Embryonic facial prominence (tissue), 1 donor: ENCODE data around the gene PAGR1.

Experiments
- DNase-seq: peaks from one replicate; pipeline ENCODE4 v3.0.0-alpha.2; 2016; ENCODE audit errors: extremely low spot score

Gene PAGR1

DNA sequence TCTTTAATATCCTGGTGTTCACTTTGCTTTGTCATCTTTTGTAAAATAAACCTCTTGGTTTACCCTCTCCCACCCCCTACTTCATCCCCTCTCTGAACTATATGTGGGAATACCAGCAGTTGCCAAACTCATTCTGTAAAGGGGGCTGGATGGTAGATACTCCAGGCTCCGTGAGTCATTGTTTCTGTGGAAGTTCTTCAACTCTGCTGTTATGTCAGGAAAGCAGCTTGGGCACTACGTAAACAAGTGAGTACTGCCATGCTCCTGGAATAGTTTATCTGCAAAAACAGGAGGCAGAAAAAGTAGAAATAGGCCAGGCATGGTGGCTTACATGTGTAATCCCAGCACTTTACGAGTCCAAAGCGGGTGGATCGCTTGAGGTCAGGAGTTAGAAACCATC lies 21.9 kb downstream of the PAGR1 start:
- no peak for DNase-seq

DNA sequence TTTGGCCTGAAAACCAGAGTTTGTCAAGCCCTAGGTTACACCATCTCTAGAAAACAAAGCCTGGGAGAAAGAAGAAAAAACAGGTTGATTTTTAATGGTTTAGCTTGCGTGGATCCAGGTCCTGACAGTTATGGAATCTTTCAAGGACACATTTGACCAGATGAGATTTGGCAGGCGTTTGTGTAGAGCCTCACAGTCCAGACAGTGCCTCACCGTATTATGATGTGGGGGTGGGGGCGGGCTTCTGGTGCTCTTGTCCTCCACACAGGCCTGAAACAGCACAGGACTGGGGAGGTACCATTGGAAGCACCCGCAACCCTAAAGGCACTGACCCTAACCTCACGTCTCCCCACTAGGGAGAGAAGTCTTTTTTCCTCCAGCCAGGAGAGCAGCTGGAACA lies 23.9 kb downstream of the PAGR1 start:
- no peak for DNase-seq

DNA sequence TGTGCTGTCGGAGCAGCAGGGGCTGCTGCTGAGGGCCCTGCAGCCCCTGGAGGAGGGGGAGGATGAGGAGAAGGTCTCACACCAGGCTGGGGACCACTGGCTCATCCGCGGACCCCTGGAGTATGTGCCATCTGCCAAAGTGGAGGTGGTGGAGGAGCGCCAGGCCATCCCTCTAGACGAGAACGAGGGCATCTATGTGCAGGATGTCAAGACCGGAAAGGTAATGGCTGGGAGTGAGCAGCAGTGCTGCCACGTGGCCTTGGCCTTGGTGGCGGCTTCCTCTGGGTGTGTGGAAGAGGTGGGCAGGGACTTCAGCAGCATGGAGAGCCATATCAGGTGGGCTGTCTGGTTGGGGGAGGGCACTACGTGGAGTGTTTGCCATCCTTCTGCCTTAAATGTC lies 24.3 kb downstream of the PAGR1 start:
- no peak for DNase-seq

- no peak for DNase-seq
Measured at GRCh38 chr16:29841631-29842030, 25.7 kb downstream of the PAGR1 start.

DNA sequence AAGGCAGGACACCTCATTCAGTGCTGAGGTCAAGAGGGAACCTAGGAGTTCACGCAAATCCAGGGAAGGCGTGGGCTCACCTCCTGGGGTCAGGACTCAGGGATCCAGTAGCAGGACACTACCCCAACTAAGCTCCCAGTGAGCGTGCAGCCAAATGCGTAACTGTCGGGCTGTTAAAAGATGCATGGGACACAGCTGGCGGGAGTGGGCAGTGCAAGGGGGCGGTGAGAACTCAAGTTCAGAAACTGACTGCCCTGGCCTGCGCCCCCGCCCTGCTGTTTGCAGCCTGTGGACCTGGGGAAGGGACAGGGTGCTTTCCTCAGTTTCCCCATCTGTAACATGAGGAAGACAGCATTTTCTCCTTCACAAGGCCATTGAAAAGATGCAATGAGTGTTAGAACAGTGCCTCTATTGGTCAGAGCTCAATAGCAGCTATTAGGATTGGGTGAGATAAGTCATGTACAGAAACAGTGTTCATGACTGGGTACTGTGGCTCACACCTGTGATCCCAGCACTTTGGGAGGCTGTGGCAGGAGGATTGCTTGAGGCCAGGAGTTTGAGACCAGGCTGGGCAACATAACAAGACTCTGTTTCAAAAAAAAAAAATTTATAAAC lies 26.9 kb downstream of the PAGR1 start:
- DNase-seq, result no peak

DNA sequence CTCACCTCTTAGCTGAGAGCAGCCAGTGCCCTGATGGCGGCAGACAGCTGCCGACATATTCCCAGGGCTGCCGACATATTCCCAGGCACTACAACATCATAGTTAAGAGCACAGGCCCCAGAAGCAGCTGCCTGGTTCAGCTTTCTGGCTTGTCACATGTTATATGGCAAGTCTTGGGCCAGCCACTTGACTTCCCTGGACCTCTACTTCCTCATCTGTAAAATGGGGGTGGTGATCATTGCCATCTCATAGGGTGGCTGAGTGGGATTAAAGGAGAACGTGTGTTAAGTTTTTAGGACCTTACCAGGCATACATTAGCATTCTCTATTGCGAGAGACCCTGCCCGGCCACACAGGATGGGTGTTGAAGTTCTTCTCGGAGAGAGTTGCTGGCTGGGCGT lies 28.0 kb downstream of the PAGR1 start:
- no peak for DNase-seq

DNA sequence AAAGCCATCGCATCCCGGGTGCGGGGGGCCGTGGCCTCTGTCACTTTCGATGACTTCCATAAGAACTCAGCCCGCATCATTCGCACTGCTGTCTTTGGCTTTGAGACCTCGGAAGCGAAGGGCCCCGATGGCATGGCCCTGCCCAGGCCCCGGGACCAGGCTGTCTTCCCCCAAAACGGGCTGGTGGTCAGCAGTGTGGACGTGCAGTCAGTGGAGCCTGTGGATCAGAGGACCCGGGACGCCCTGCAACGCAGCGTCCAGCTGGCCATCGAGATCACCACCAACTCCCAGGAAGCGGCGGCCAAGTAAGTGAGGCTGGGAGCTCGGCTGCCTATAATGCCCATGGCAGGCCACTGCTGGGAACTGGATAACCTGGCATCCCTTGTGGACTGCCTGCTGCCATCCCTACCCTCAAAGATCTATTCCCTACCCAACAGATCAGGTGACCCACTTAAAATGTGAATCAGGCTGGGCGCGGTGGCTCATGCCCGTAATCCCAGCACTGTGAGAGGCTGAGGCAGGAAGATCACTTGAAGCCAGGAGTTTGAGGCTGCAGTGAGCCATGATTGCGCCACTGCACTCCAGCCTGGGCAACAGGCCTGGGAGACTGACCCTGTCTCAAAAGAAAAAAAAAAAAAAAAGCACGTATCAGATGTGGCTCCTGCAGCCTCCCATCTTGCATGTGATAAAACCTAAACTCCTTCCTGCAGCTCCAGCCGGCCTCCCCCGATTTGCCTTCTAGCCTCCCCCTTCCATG lies 28.8 kb downstream of the PAGR1 start:
- DNase-seq, result no peak

DNA sequence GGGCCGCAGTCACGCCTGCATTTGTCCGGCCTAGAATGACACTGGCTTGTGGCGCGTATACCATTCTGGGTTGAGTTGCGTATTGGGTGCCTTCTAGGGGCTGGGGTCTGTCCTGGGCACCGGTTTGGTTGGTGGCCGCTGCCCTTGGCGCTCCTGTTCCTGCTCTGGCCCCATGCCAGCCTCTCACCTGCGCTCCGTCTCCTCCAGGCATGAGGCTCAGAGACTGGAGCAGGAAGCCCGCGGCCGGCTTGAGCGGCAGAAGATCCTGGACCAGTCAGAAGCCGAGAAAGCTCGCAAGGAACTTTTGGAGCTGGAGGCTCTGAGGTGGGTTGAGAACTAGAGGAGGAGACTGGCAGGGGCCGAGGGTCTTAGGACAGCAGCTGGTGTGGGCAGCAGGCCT lies 29.7 kb downstream of the PAGR1 start:
- no peak for DNase-seq

GRCh38 chr16:29848420-29849297 lies 32.7 kb downstream of the PAGR1 start:
- no peak for DNase-seq

DNA sequence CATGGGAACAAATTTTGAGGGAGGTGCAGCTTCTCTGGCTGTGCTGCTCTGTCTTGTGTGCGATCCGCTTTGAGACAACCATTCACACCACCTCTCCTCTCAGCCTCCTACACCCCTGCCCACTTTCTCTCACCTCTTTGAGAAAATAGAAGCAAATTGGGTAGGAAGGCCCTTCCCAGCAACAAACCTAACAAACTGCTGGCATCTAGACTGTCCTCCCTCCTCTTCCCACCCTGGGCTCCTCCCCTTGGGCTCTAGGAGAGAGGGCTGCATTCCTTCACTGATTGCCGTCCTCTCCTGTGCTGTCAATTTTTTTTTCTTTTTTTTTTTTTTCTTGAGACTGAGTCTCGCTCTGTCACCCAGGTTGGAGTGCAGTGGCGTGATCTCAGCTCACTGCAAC lies 33.6 kb downstream of the PAGR1 start:
- DNase-seq, result no peak

- DNase-seq, result no peak
Measured at GRCh38 chr16:29850998-29851397, 35.0 kb downstream of the PAGR1 start.

DNA sequence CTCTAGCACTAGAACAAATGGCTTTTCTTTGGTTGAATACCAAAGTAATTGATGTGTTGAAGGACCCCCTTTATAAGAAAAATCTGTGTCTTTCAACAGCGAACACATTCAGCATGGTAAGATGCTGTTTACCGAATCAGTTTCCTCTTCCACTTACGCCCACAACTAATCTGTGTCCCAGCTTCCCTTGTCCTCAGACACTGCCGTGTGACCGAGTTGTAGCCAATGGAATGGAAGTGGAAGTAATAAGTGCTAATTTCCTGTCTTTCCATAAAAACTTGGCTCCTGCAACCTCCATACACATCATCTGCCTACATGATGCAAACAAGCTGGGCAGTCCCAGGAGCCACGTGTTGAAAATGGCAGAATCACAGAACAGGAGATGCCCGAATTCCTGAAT lies 36.7 kb downstream of the PAGR1 start:
- DNase-seq, result no peak

GRCh38 chr16:29854520-29855100 lies 38.7 kb downstream of the PAGR1 start:
- no peak for DNase-seq

DNA sequence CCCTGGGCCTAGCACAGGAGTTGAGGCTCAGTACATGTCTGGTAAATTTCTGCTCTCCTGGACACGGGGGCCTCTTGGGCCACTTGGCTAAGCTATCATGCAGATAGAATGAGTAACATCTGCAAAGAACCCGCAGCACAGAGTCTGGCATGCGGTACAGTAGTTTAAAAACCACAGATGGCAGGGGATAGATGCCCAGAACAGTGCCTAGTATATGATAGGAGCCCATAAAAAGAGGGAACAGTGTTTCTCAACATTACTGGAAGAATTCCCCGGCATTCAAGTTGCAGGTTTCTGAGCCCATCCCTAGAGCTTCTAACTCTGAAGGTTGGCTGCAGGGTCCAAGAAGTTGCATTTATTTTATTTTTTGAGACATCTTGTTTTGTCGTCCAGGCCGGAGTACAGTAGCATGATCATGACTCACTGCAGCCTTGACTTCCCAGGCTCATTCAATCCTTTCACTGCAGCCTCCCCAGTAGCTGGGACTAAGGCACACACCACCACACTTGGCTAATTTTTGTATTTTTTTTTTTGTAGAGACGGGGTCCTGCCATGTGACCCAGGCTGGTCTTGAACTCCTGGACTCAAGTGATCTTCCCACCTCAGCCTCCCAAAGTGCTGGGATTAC lies 41.3 kb downstream of the PAGR1 start:
- DNase-seq, result no peak

- DNase-seq, result no peak
Measured at GRCh38 chr16:29858149-29858849, 42.3 kb downstream of the PAGR1 start.

- no peak for DNase-seq
Measured at GRCh38 chr16:29858974-29859373, 43.0 kb downstream of the PAGR1 start.

- no peak for DNase-seq
Measured at GRCh38 chr16:29860218-29860617, 44.3 kb downstream of the PAGR1 start.

DNA sequence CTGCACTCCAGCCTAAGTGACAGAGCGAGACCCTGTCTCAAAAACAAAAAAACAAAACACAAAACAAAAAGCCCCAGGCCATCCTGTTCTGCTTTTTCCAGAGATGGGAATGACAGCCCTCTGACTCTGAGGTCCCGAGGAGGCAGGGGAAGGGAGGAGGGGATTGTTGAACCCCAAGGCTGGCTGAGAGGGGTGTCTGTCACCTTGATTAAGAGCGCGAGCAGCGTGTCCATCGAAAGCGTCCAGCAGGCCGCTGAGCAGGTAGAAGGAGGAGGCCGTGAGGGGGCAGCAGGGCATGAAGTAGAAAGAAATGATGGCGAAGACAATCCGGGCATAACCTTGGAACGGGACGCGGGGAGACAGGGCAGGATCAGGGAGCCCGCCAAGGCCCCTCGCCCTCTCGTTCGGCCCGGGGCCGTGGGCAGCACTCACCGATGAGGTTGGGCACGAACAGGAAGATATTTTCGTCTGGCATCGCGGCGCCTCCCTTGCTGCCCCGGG lies 46.5 kb downstream of the PAGR1 start:
- no peak for DNase-seq

DNA sequence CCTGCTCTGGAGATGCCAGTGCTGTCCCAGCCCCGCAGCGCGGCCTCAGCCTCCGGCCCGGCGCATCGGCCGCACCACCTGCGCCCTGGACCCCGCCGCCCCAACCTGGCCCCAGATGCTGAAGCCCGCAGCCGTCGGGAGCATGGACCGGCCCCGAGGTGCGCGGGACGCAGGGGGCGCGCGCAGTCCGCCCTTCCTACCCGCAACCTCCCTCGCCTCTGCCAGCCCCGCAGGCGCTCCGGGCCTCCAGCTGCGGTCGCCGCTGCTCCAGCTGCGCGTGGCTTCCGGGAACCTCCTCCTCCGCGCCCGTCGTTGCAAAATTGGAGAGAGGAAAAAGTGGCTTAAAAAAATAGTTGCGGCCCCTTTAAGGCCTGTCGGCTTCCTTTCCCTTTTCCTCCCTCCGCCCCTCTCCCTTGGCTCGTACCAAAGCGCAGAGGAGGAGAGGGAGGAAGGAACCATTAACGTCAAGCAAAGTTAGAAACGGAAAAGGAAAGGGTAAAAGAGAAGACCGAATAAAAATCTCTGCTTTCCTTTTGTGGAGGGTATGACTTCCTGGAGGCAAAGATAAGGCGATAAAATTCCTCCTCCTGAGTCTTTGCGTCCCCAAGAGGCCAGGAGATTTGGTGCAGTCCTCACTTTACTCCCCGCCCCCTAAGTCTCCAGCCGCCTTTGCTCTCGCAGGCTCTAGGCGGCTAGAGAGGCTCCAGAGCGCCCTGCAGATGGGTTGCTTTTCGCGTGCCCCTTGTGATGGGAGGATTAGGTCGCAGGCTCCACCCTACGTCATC lies 47.1 kb downstream of the PAGR1 start, which contains the start of gene CDIPT:
Gene CDIPT, minus strand, starts transcription at position 343 of the 785 bp plus-strand sequence. CDS start 369 bp downstream, outside the sequence.
- peak; percentile 96 for DNase-seq

DNA sequence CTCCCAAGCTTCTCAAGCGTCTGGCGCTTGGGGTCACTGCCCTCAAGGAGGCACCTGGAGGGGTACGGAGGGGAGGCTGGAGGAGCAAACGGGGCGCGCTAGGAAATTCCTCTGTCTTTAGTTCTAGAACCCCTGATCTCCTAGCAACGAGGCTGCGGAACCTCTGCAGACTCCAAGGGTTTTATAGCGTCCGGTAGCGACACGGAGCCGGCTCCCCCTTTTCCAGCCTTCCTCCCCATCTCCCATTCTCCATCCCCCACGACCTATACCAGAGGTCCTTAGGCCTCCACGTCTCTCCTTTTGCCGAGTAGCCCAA lies 47.7 kb downstream of the PAGR1 start:
- no peak for DNase-seq
